ENCODE measurements around the gene NACC2.

DNA sequence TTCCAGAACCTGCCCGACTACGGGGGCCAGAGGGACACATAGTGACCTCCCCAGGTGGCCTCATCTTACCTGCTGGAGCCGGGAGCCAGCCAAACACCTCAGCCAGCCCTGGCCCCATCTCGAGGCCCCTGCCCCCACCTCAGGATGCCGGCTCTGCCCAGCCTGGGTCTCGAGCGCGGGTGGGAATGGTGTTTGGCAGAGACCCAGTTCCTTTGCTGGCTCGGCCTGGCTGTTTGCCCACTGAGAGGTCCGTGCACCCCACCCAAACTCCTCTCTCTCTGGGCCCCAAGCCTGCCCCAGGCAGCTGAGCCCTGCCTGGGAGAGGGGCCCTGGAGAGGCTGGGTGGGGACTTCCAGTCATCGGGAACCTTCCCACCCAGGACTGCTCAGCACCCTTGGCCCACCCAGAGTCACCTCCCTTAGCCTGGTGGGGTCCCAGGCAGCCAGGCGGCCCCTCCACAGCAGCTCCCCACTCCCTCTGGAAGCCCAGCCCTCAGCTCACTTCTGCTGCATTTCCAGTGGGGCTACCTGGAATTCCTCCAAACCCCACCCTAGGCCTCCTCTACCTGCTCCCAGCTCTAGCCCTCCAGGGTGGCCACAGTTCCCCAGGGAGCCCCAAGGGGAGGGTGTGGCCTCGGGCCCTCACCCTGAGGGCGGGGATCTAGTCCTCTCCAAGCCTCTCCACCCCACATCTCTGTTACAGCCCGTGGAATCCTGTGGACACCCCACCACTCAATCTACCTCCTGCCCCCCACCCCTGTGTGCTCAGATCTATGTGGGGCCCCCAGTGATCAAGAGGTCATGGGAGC lies 91.5 kb downstream of the NACC2 start:
- no peak for TF ChIP-seq EP300 (IDR thresholded peaks at IDR 0.05)
- TF ChIP-seq CTCF (IDR thresholded peaks at IDR 0.05), result no peak
- no peak for TF ChIP-seq POLR2A (IDR thresholded peaks at IDR 0.05)
- TF ChIP-seq POLR2AphosphoS5 (IDR thresholded peaks at IDR 0.05), result no peak

Data from gastroesophageal sphincter (tissue), 3 donors.